H1 (cell line): ENCODE results near the gene ANO9. TPM values are rescaled to one million over a fixed set of nuclear protein-coding genes. Genes with fewer than 3 reads are reported as not detected.

Experiments
- CEBPB ChIP-seq: IDR thresholded peaks from 2 replicates; pipeline ENCODE4 v1.6.1; 2012; ENCODE audit warnings: low read depth, low read length
- GABPA ChIP-seq: IDR thresholded peaks from 2 replicates; pipeline ENCODE4 v1.6.1; 2011; ENCODE audit warnings: mild to moderate bottlenecking, low read length, moderate library complexity, borderline replicate concordance; ENCODE audit not compliant: insufficient read depth
- KDM1A ChIP-seq: fragments of 200-600, 300-600 bp; sonication (generic); IDR thresholded peaks from 2 replicates; pipeline ENCODE4 v1.7.1; 2016; ENCODE audit warnings: mild to moderate bottlenecking, low read length, borderline replicate concordance
- RBBP5 ChIP-seq: IDR thresholded peaks from 2 replicates; pipeline ENCODE4 v1.7.1; 2012; ENCODE audit warnings: low read depth, mild to moderate bottlenecking, inconsistent platforms, low read length, moderate library complexity, borderline replicate concordance
- RNF2 ChIP-seq: fragments of 200-900, 300-1000 bp; sonication (generic); IDR thresholded peaks from 2 replicates; pipeline ENCODE4 v1.7.1; 2016; ENCODE audit warnings: borderline replicate concordance, low read depth, mild to moderate bottlenecking, antibody characterized with exemption, low read length; ENCODE audit not compliant: poor library complexity, severe bottlenecking; ENCODE audit errors: missing control alignments
- TAF7 ChIP-seq: optimal IDR thresholded peaks from 2 replicates; pipeline ENCODE3; 2011; ENCODE audit warnings: low read depth, mild to moderate bottlenecking, inconsistent platforms, low read length, moderate library complexity, borderline replicate concordance
- TCF12 ChIP-seq: IDR thresholded peaks from 2 replicates; pipeline ENCODE4 v1.6.1; 2011; ENCODE audit warnings: low read depth, mild to moderate bottlenecking, low read length
- polyA plus RNA-seq, 7 experiments: library from polyadenylated mRNA; depleted of rRNA in 3 of 7; stranded (reverse) in 5 of 7; unstranded in 2 of 7; fragments of >200 nt in 5 of 7; fragments of 200-250 nt in 2 of 7; gene quantifications; 1 replicate in 5 of 7; 2 replicates in 1 of 7; 4 replicates in 1 of 7; pipeline versions ENCODE4 v1.2.1 to v1.2.3, GENCODE V29; 2011 to 2013; ENCODE audit warnings: missing spikeins in 2 of 7, mixed read lengths in 2 of 7
- total RNA-seq: library from RNA; stranded (reverse); fragmentation: NEBNext Ultra II Directional; extraction: Animal tissue kit (Norgen Biotek cat#: 25700); gene quantifications from 2 replicates; pipeline ENCODE4 v1.2.1, GENCODE V29; 2021
- TF ChIP-seq, protein P1 (sequence below): fragments of 300-600 bp; sonication (generic); IDR thresholded peaks from 2 replicates; pipeline ENCODE4 v1.7.1; 2012; ENCODE audit warnings: low read length, moderate library complexity, mild to moderate bottlenecking, inconsistent platforms; ENCODE audit not compliant: insufficient replicate concordance

Gene ANO9
- total and polyA plus RNA-seq, 2 of the 8 experiments (the other 6 are each of a cell fraction or from before 2014, with no cell fraction given) = 20.0 to 20.7 TPM

- TF ChIP-seq, protein P1, sequence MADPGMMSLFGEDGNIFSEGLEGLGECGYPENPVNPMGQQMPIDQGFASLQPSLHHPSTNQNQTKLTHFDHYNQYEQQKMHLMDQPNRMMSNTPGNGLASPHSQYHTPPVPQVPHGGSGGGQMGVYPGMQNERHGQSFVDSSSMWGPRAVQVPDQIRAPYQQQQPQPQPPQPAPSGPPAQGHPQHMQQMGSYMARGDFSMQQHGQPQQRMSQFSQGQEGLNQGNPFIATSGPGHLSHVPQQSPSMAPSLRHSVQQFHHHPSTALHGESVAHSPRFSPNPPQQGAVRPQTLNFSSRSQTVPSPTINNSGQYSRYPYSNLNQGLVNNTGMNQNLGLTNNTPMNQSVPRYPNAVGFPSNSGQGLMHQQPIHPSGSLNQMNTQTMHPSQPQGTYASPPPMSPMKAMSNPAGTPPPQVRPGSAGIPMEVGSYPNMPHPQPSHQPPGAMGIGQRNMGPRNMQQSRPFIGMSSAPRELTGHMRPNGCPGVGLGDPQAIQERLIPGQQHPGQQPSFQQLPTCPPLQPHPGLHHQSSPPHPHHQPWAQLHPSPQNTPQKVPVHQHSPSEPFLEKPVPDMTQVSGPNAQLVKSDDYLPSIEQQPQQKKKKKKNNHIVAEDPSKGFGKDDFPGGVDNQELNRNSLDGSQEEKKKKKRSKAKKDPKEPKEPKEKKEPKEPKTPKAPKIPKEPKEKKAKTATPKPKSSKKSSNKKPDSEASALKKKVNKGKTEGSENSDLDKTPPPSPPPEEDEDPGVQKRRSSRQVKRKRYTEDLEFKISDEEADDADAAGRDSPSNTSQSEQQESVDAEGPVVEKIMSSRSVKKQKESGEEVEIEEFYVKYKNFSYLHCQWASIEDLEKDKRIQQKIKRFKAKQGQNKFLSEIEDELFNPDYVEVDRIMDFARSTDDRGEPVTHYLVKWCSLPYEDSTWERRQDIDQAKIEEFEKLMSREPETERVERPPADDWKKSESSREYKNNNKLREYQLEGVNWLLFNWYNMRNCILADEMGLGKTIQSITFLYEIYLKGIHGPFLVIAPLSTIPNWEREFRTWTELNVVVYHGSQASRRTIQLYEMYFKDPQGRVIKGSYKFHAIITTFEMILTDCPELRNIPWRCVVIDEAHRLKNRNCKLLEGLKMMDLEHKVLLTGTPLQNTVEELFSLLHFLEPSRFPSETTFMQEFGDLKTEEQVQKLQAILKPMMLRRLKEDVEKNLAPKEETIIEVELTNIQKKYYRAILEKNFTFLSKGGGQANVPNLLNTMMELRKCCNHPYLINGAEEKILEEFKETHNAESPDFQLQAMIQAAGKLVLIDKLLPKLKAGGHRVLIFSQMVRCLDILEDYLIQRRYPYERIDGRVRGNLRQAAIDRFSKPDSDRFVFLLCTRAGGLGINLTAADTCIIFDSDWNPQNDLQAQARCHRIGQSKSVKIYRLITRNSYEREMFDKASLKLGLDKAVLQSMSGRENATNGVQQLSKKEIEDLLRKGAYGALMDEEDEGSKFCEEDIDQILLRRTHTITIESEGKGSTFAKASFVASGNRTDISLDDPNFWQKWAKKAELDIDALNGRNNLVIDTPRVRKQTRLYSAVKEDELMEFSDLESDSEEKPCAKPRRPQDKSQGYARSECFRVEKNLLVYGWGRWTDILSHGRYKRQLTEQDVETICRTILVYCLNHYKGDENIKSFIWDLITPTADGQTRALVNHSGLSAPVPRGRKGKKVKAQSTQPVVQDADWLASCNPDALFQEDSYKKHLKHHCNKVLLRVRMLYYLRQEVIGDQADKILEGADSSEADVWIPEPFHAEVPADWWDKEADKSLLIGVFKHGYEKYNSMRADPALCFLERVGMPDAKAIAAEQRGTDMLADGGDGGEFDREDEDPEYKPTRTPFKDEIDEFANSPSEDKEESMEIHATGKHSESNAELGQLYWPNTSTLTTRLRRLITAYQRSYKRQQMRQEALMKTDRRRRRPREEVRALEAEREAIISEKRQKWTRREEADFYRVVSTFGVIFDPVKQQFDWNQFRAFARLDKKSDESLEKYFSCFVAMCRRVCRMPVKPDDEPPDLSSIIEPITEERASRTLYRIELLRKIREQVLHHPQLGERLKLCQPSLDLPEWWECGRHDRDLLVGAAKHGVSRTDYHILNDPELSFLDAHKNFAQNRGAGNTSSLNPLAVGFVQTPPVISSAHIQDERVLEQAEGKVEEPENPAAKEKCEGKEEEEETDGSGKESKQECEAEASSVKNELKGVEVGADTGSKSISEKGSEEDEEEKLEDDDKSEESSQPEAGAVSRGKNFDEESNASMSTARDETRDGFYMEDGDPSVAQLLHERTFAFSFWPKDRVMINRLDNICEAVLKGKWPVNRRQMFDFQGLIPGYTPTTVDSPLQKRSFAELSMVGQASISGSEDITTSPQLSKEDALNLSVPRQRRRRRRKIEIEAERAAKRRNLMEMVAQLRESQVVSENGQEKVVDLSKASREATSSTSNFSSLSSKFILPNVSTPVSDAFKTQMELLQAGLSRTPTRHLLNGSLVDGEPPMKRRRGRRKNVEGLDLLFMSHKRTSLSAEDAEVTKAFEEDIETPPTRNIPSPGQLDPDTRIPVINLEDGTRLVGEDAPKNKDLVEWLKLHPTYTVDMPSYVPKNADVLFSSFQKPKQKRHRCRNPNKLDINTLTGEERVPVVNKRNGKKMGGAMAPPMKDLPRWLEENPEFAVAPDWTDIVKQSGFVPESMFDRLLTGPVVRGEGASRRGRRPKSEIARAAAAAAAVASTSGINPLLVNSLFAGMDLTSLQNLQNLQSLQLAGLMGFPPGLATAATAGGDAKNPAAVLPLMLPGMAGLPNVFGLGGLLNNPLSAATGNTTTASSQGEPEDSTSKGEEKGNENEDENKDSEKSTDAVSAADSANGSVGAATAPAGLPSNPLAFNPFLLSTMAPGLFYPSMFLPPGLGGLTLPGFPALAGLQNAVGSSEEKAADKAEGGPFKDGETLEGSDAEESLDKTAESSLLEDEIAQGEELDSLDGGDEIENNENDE = no peak
- no peak for TF ChIP-seq KDM1A
- no peak for TF ChIP-seq CEBPB
- TF ChIP-seq GABPA = no peak
- TF ChIP-seq RBBP5 = no peak
- no peak for TF ChIP-seq TCF12
- TF ChIP-seq RNF2 = no peak
- no peak for TF ChIP-seq TAF7
Observed at GRCh38 chr11:409008-409599, 32.7 kb downstream of the ANO9 start (continued).
